Osteocyte (in vitro differentiated cells): ENCODE measurements around the gene DDIAS. TPM values are rescaled to one million over a fixed set of nuclear protein-coding genes. Genes with fewer than 3 reads are reported as not detected.

Experiments used
- DNase-seq: peaks from one replicate; pipeline ENCODE4 v3.0.0; 2021; ENCODE audit warnings: mixed read lengths; ENCODE audit not compliant: unreplicated experiment; ENCODE audit errors: extremely low spot score
- H3K27ac Mint-ChIP-seq: one replicate; pipeline ENCODE4 v1.8.0; 2021; ENCODE audit warnings: mild to moderate bottlenecking, mixed read lengths; ENCODE audit not compliant: unreplicated experiment
- H3K27me3 Mint-ChIP-seq: one replicate; pipeline ENCODE4 v1.8.0; 2021; ENCODE audit warnings: mixed read lengths; ENCODE audit not compliant: unreplicated experiment
- H3K36me3 Mint-ChIP-seq: one replicate; pipeline ENCODE4 v1.8.0; 2021; ENCODE audit warnings: mixed read lengths; ENCODE audit not compliant: unreplicated experiment
- H3K4me1 Mint-ChIP-seq: one replicate; pipeline ENCODE4 v1.8.0; 2021; ENCODE audit warnings: mixed read lengths; ENCODE audit not compliant: unreplicated experiment
- H3K4me3 Mint-ChIP-seq: one replicate; pipeline ENCODE4 v1.8.0; 2021; ENCODE audit warnings: mild to moderate bottlenecking, moderate library complexity, mixed read lengths; ENCODE audit not compliant: unreplicated experiment
- H3K9me3 Mint-ChIP-seq: one replicate; pipeline ENCODE4 v1.8.0; 2021; ENCODE audit warnings: mixed read lengths; ENCODE audit not compliant: unreplicated experiment
- total RNA-seq: library from RNA; stranded (reverse); gene quantifications from 2 replicates; pipeline ENCODE4 v1.2.1, GENCODE V29; 2021
- TF ChIP-seq, protein P1 (sequence below): fragments of 200-600 bp; sonication (generic); IDR thresholded peaks from 2 replicates; pipeline ENCODE4 v1.5.0; 2021; ENCODE audit warnings: antibody characterized with exemption, mild to moderate bottlenecking, moderate library complexity

The DDIAS gene
- total RNA-seq, 1 donor from 2014 or later, result 2.9 TPM

DNA sequence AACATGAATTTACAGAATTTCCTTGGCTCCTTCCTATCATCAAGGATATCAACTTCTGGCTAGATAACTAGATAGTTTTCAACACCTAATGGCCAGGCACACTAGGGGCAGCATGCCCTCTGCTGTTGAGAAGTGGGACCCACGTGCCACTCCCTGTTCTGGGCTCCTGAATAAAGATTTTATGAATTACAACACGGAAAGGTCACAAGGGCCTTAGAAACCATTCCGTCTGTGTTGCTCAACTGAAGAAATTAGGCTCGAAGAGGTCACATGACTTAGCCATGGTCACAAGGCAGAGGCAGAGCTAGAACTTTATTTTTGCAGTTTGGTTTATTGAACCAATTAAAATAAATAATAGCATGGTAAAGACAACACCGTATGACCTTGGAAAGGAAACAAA, 37.3 kb upstream of the DDIAS start:
- H3K27me3 Mint-ChIP-seq, result no peaks in the 10 kb centered on the region
- DNase-seq, result no peak
- H3K4me1 Mint-ChIP-seq, result peaks cover 16% of the 10 kb centered on the region
- H3K27ac Mint-ChIP-seq, result no peak overlapping the region
- H3K4me3 Mint-ChIP-seq, result no peak overlapping the region
- no peaks in the 10 kb centered on the region for H3K9me3 Mint-ChIP-seq
- no peaks in the 10 kb centered on the region for H3K36me3 Mint-ChIP-seq
- TF ChIP-seq, protein P1, sequence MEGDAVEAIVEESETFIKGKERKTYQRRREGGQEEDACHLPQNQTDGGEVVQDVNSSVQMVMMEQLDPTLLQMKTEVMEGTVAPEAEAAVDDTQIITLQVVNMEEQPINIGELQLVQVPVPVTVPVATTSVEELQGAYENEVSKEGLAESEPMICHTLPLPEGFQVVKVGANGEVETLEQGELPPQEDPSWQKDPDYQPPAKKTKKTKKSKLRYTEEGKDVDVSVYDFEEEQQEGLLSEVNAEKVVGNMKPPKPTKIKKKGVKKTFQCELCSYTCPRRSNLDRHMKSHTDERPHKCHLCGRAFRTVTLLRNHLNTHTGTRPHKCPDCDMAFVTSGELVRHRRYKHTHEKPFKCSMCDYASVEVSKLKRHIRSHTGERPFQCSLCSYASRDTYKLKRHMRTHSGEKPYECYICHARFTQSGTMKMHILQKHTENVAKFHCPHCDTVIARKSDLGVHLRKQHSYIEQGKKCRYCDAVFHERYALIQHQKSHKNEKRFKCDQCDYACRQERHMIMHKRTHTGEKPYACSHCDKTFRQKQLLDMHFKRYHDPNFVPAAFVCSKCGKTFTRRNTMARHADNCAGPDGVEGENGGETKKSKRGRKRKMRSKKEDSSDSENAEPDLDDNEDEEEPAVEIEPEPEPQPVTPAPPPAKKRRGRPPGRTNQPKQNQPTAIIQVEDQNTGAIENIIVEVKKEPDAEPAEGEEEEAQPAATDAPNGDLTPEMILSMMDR, result peak; percentile 79

- Mint-ChIP-seq H3K36me3 (no peaks in the 10 kb centered on the region), H3K4me1 (peaks cover 14% of the 10 kb centered on the region), H3K9me3 (no peaks in the 10 kb centered on the region), H3K27me3 (no peaks in the 10 kb centered on the region), H3K4me3 (no peak overlapping the region), H3K27ac (no peak overlapping the region)
- DNase-seq, result no peak
- TF ChIP-seq, protein P1, result no peak
These were observed 35.7 kb upstream of the DDIAS start for GRCh38 chr11:82865841-82866240.

GRCh38 chr11:82867495-82868082, 33.9 kb upstream of the DDIAS start:
- TF ChIP-seq, protein P1, result peak; percentile 80
- no peaks in the 10 kb centered on the region for H3K36me3 Mint-ChIP-seq
- peaks cover 14% of the 10 kb centered on the region for H3K4me1 Mint-ChIP-seq
- peak; percentile 88 for DNase-seq
- no peaks in the 10 kb centered on the region for H3K9me3 Mint-ChIP-seq
- H3K27ac Mint-ChIP-seq, result no peak overlapping the region
- peak overlapping the region; percentile 53 for H3K4me3 Mint-ChIP-seq
- no peaks in the 10 kb centered on the region for H3K27me3 Mint-ChIP-seq

- DNase-seq, result no peak
- Mint-ChIP-seq H3K9me3 (no peaks in the 10 kb centered on the region), H3K27ac (no peak overlapping the region), H3K27me3 (no peaks in the 10 kb centered on the region), H3K4me1 (peaks cover 7% of the 10 kb centered on the region), H3K4me3 (no peak overlapping the region), H3K36me3 (no peaks in the 10 kb centered on the region)
- TF ChIP-seq, protein P1, result no peak
These were observed 31.9 kb upstream of the DDIAS start for GRCh38 chr11:82869657-82870056.

- H3K4me3 Mint-ChIP-seq, result no peak overlapping the region
- no peaks in the 10 kb centered on the region for H3K9me3 Mint-ChIP-seq
- no peaks in the 10 kb centered on the region for H3K27me3 Mint-ChIP-seq
- peaks cover 7% of the 10 kb centered on the region for H3K4me1 Mint-ChIP-seq
- no peak for DNase-seq
- TF ChIP-seq, protein P1, result no peak
- H3K27ac Mint-ChIP-seq, result no peak overlapping the region
- peaks cover 2% of the 10 kb centered on the region for H3K36me3 Mint-ChIP-seq
These were observed 29.9 kb upstream of the DDIAS start for GRCh38 chr11:82871646-82872045.
